WTC11 (cell line): ENCODE measurements around the gene LRRC28.

Experiments used
- CREB1 ChIP-seq: sonication (generic); formaldehyde crosslinking; IDR thresholded peaks from 2 replicates; pipeline ENCODE4 v1.8.0; 2023; ENCODE audit warnings: mild to moderate bottlenecking, missing genetic modification reagents
- FOXJ3 ChIP-seq: sonication (generic); formaldehyde crosslinking; IDR thresholded peaks from 2 replicates; pipeline ENCODE4 v1.9.0; 2021; ENCODE audit warnings: missing genetic modification reagents, mild to moderate bottlenecking, borderline replicate concordance
- GRHL2 ChIP-seq: fragments of 250-450 bp; sonication (Bioruptor Pico); IDR thresholded peaks from 2 replicates; pipeline ENCODE4 v1.8.0; 2022; ENCODE audit warnings: mild to moderate bottlenecking, moderate library complexity; ENCODE audit not compliant: insufficient replicate concordance, severe bottlenecking
- JUN ChIP-seq: sonication (generic); formaldehyde crosslinking; IDR thresholded peaks from 2 replicates; pipeline ENCODE4 v1.8.0; 2023; ENCODE audit warnings: mild to moderate bottlenecking, missing genetic modification reagents
- NFYB ChIP-seq: sonication (generic); formaldehyde crosslinking; conservative IDR thresholded peaks from 2 replicates; pipeline ENCODE4 v1.8.0; 2022; ENCODE audit warnings: low read depth, missing genetic modification reagents
- NR2C2 ChIP-seq: sonication (generic); formaldehyde crosslinking; IDR thresholded peaks from 2 replicates; pipeline ENCODE4 v1.8.0; 2022; ENCODE audit warnings: mild to moderate bottlenecking, missing genetic modification reagents
- SMAD4 ChIP-seq: sonication (generic); formaldehyde crosslinking; IDR thresholded peaks from 2 replicates; pipeline ENCODE4 v1.8.0; 2022; ENCODE audit warnings: mild to moderate bottlenecking, missing genetic modification reagents
- TEAD4 ChIP-seq: sonication (generic); formaldehyde crosslinking; IDR thresholded peaks from 2 replicates; pipeline ENCODE4 v1.8.0; 2022; ENCODE audit warnings: mild to moderate bottlenecking, missing genetic modification reagents
- TF ChIP-seq, protein P1 (sequence below): sonication (generic); formaldehyde crosslinking; IDR thresholded peaks from 2 replicates; pipeline ENCODE4 v1.8.1; 2022; ENCODE audit warnings: mild to moderate bottlenecking, missing genetic modification reagents, moderate library complexity, borderline replicate concordance
- TF ChIP-seq, protein P2 (sequence below): fragments of 200-600 bp; IDR thresholded peaks from 2 replicates; pipeline ENCODE4 v1.8.0; 2022; ENCODE audit warnings: antibody characterized with exemption
- TF ChIP-seq, protein P3 (sequence below): sonication (generic); formaldehyde crosslinking; conservative IDR thresholded peaks from 2 replicates; pipeline ENCODE4 v1.8.1; 2023; ENCODE audit warnings: mild to moderate bottlenecking, low read depth, missing genetic modification reagents, moderate library complexity
- TF ChIP-seq, protein P4 (sequence below): sonication (generic); formaldehyde crosslinking; IDR thresholded peaks from 2 replicates; pipeline ENCODE4 v1.8.1; 2023; ENCODE audit warnings: mild to moderate bottlenecking, missing genetic modification reagents, borderline replicate concordance

DNA sequence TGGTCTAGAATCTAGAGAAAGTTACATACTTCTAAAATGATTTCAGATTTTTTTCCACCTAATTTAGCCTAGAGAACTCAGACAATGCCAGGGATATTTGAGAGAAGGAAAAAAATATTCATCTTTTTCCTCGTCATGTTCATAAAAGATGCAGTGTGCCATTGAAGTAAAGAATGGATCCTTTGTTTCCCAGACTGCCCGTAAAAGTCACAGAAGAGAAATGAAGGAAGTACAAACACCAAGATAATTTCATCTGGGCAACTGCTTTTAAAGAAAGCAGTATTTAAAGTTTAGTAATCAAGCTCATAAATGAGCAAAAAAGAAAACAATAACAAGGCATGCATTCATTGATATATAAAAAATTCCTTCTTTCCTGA, 49.1 kb upstream of the LRRC28 start:
- TF ChIP-seq, protein P1, sequence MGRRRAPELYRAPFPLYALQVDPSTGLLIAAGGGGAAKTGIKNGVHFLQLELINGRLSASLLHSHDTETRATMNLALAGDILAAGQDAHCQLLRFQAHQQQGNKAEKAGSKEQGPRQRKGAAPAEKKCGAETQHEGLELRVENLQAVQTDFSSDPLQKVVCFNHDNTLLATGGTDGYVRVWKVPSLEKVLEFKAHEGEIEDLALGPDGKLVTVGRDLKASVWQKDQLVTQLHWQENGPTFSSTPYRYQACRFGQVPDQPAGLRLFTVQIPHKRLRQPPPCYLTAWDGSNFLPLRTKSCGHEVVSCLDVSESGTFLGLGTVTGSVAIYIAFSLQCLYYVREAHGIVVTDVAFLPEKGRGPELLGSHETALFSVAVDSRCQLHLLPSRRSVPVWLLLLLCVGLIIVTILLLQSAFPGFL (CRISPR knock-in tag) = no peak
- TF ChIP-seq, protein P2, sequence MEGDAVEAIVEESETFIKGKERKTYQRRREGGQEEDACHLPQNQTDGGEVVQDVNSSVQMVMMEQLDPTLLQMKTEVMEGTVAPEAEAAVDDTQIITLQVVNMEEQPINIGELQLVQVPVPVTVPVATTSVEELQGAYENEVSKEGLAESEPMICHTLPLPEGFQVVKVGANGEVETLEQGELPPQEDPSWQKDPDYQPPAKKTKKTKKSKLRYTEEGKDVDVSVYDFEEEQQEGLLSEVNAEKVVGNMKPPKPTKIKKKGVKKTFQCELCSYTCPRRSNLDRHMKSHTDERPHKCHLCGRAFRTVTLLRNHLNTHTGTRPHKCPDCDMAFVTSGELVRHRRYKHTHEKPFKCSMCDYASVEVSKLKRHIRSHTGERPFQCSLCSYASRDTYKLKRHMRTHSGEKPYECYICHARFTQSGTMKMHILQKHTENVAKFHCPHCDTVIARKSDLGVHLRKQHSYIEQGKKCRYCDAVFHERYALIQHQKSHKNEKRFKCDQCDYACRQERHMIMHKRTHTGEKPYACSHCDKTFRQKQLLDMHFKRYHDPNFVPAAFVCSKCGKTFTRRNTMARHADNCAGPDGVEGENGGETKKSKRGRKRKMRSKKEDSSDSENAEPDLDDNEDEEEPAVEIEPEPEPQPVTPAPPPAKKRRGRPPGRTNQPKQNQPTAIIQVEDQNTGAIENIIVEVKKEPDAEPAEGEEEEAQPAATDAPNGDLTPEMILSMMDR = no peak
- no peak for TF ChIP-seq JUN (CRISPR knock-in tag)
- TF ChIP-seq, protein P3, sequence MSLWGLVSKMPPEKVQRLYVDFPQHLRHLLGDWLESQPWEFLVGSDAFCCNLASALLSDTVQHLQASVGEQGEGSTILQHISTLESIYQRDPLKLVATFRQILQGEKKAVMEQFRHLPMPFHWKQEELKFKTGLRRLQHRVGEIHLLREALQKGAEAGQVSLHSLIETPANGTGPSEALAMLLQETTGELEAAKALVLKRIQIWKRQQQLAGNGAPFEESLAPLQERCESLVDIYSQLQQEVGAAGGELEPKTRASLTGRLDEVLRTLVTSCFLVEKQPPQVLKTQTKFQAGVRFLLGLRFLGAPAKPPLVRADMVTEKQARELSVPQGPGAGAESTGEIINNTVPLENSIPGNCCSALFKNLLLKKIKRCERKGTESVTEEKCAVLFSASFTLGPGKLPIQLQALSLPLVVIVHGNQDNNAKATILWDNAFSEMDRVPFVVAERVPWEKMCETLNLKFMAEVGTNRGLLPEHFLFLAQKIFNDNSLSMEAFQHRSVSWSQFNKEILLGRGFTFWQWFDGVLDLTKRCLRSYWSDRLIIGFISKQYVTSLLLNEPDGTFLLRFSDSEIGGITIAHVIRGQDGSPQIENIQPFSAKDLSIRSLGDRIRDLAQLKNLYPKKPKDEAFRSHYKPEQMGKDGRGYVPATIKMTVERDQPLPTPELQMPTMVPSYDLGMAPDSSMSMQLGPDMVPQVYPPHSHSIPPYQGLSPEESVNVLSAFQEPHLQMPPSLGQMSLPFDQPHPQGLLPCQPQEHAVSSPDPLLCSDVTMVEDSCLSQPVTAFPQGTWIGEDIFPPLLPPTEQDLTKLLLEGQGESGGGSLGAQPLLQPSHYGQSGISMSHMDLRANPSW = no peak
- TF ChIP-seq, protein P4, sequence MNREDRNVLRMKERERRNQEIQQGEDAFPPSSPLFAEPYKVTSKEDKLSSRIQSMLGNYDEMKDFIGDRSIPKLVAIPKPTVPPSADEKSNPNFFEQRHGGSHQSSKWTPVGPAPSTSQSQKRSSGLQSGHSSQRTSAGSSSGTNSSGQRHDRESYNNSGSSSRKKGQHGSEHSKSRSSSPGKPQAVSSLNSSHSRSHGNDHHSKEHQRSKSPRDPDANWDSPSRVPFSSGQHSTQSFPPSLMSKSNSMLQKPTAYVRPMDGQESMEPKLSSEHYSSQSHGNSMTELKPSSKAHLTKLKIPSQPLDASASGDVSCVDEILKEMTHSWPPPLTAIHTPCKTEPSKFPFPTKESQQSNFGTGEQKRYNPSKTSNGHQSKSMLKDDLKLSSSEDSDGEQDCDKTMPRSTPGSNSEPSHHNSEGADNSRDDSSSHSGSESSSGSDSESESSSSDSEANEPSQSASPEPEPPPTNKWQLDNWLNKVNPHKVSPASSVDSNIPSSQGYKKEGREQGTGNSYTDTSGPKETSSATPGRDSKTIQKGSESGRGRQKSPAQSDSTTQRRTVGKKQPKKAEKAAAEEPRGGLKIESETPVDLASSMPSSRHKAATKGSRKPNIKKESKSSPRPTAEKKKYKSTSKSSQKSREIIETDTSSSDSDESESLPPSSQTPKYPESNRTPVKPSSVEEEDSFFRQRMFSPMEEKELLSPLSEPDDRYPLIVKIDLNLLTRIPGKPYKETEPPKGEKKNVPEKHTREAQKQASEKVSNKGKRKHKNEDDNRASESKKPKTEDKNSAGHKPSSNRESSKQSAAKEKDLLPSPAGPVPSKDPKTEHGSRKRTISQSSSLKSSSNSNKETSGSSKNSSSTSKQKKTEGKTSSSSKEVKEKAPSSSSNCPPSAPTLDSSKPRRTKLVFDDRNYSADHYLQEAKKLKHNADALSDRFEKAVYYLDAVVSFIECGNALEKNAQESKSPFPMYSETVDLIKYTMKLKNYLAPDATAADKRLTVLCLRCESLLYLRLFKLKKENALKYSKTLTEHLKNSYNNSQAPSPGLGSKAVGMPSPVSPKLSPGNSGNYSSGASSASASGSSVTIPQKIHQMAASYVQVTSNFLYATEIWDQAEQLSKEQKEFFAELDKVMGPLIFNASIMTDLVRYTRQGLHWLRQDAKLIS (CRISPR knock-in tag) = no peak
- no peak for TF ChIP-seq GRHL2 (CRISPR knock-in tag)
- no peak for TF ChIP-seq NR2C2 (CRISPR knock-in tag)
- no peak for TF ChIP-seq CREB1 (CRISPR knock-in tag)
- no peak for TF ChIP-seq TEAD4 (CRISPR knock-in tag)
- no peak for TF ChIP-seq FOXJ3 (CRISPR knock-in tag)
- TF ChIP-seq SMAD4 (CRISPR knock-in tag) = no peak
- no peak for TF ChIP-seq NFYB (CRISPR knock-in tag)
